ENCODE measurements around the gene ABR.

DNA sequence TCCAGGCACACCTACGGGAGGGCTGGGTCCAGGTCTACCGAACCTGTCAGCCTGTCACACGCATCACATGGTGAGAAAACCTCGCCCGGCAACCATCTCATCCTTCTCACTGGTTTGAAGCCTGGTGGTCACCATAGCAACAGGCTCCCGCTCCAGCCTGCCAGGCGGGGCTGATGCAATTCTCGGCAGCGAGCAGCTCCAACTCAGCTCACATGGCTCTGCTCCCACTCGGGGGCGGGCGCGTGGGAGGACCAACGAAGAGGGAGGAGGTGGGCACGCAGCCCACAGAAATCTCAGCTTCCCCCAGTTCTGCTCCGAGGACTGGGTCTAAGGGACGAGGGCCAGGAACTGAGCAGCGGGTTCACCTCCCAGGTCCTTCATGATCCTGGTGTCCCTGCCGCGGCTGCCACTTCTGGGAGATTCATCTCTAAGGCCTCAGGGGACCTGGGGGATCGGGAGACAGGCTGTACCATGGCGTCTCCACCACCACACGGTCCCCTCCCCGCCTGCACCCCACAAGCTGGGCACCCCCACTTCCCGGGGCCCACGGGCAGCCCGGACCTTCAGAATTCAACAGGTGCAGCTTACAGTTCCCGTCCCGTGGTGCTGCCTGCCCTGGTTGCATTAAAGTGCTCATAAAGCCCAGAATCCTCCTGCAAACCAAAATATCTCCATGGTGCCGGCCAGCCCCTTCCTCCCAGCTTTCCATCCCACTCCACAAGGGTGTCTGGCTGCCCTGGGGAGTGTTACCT is 25.8 kb downstream of the ABR start:
- TF ChIP-seq, protein P1, sequence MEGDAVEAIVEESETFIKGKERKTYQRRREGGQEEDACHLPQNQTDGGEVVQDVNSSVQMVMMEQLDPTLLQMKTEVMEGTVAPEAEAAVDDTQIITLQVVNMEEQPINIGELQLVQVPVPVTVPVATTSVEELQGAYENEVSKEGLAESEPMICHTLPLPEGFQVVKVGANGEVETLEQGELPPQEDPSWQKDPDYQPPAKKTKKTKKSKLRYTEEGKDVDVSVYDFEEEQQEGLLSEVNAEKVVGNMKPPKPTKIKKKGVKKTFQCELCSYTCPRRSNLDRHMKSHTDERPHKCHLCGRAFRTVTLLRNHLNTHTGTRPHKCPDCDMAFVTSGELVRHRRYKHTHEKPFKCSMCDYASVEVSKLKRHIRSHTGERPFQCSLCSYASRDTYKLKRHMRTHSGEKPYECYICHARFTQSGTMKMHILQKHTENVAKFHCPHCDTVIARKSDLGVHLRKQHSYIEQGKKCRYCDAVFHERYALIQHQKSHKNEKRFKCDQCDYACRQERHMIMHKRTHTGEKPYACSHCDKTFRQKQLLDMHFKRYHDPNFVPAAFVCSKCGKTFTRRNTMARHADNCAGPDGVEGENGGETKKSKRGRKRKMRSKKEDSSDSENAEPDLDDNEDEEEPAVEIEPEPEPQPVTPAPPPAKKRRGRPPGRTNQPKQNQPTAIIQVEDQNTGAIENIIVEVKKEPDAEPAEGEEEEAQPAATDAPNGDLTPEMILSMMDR (IDR thresholded peaks at IDR 0.05) = no peak
- no peak for TF ChIP-seq POLR2A (IDR thresholded peaks at IDR 0.05)

Measured in suprapubic skin (tissue), 3 donors.